ENCODE data around the gene SOX6. TPM values are rescaled to one million over a fixed set of nuclear protein-coding genes. Genes with fewer than 3 reads are reported as not detected.

SOX6 gene
- total and polyA plus RNA-seq, 7 donors: 0.61 to 47.6 (median 14.6) TPM

DNA sequence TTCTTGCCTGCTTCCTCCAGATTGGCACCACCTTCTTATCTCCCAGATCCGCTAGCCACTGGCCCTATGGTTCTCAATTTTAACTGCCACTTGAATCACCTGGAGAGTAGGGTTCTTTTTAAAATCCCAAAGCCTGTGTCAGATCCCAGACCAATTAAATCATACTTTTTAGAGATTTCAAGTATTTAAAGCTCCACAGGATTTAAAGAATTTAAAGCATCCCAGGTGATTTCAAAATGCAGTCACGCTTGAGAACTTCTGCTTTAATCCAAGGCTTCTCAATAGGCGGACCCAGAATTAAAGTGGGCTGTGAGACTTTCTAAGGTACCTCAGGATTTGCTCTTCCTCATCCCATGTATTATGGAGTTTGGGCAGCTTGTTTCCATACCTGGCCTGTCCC is 400.0 kb downstream of the SOX6 start:
- TF ChIP-seq, protein P1, sequence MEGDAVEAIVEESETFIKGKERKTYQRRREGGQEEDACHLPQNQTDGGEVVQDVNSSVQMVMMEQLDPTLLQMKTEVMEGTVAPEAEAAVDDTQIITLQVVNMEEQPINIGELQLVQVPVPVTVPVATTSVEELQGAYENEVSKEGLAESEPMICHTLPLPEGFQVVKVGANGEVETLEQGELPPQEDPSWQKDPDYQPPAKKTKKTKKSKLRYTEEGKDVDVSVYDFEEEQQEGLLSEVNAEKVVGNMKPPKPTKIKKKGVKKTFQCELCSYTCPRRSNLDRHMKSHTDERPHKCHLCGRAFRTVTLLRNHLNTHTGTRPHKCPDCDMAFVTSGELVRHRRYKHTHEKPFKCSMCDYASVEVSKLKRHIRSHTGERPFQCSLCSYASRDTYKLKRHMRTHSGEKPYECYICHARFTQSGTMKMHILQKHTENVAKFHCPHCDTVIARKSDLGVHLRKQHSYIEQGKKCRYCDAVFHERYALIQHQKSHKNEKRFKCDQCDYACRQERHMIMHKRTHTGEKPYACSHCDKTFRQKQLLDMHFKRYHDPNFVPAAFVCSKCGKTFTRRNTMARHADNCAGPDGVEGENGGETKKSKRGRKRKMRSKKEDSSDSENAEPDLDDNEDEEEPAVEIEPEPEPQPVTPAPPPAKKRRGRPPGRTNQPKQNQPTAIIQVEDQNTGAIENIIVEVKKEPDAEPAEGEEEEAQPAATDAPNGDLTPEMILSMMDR (IDR thresholded peaks at IDR 0.05): no peak
- H3K27me3 ChIP-seq (ENCODE audit: insufficient read depth in 3 of 3, low read length in 2 of 3): no peaks in the 10 kb centered on the region
- intact Hi-C loops (cut with DNase I): no loop called here
- H3K36me3 ChIP-seq (ENCODE audit: insufficient read depth in 1 of 2, low read depth in 1 of 2): no peaks in the 10 kb centered on the region
- 96 to 98% (median 97%) methylated on average over 3 of the region's 3 CpGs for WGBS, 3 donors
- no peak overlapping the region for H3K27ac ChIP-seq
- no peak for ATAC-seq
- H3K9me3 ChIP-seq: no peaks in the 10 kb centered on the region
- no peak overlapping the region for H3K4me3 ChIP-seq
- DNase-seq: no peak
- no peaks in the 10 kb centered on the region for H3K4me1 ChIP-seq

DNA sequence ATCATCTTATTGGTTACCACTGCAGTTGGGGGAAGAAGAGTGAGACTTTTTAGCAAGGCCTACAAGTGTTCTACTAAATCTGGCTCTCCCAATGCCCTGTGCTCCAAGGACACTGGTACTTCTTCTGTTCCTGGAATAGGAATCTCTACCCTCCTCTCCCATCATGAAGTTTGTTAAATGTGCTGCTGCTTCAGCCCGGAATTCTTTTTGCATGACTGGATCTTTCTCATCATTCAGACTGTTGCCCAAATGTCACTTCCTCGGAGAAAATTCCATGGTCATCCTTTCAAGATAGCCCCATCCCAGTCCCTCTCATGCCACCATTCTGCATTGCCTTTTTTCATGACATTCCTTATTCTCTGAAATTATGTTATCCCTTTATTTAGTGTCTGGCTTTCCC is 400.8 kb downstream of the SOX6 start:
- Histone ChIP-seq H3K9me3 (no peaks in the 10 kb centered on the region), H3K27me3 (ENCODE audit: insufficient read depth in 3 of 3, low read length in 2 of 3) (no peaks in the 10 kb centered on the region), H3K4me1 (no peaks in the 10 kb centered on the region), H3K4me3 (no peak overlapping the region), H3K36me3 (ENCODE audit: insufficient read depth in 1 of 2, low read depth in 1 of 2) (no peaks in the 10 kb centered on the region), H3K27ac (no peak overlapping the region)
- TF ChIP-seq, protein P1 (IDR thresholded peaks at IDR 0.05): no peak
- DNase-seq: no peak
- intact Hi-C loops (cut with DNase I): no loop called here
- 77 to 87% (median 84%) methylated on average over 2 of the region's 2 CpGs for WGBS, 3 donors
- ATAC-seq: no peak

- H3K36me3 ChIP-seq (ENCODE audit: insufficient read depth in 1 of 2, low read depth in 1 of 2): no peaks in the 10 kb centered on the region
- TF ChIP-seq, protein P1 (IDR thresholded peaks at IDR 0.05): no peak
- ATAC-seq (no peak), DNase-seq (no peak)
- H3K27ac ChIP-seq: no peak overlapping the region
- H3K4me3 ChIP-seq: no peak overlapping the region
- H3K4me1 ChIP-seq: no peaks in the 10 kb centered on the region
- no peaks in the 10 kb centered on the region for H3K27me3 ChIP-seq (ENCODE audit: insufficient read depth in 3 of 3, low read length in 2 of 3)
- intact Hi-C loops (cut with DNase I): no loop called here
- 94 to 97% (median 95%) methylated on average over 9 of the region's 9 CpGs for WGBS, 3 donors
- H3K9me3 ChIP-seq: no peaks in the 10 kb centered on the region
Measured at GRCh38 chr11:15947681-15948648, 408.4 kb downstream of the SOX6 start.

DNA sequence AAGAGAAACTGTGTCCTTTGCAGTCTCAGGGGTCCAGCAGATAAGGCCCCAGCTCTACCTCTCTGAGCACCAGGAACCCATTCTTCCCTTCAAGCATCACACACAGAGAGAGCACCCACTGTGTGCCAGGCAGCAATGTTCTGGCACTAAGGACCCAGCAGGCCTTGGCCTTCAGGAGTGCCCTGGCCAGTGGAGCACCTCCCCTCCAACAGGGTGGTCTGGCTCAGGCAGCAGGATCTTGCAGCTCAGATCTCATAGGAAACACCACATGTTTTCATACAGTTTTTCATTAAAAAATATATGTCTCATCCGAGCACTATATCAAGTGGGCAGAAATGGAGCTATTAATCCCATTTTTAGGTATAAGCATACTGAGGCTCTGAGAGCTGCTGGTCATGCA is 410.6 kb downstream of the SOX6 start:
- no peak for DNase-seq
- no peaks in the 10 kb centered on the region for H3K36me3 ChIP-seq (ENCODE audit: insufficient read depth in 1 of 2, low read depth in 1 of 2)
- no peak overlapping the region for H3K27ac ChIP-seq
- no peaks in the 10 kb centered on the region for H3K4me1 ChIP-seq
- ATAC-seq: no peak
- intact Hi-C loops (cut with DNase I): no loop called here
- WGBS, 3 donors: 92 to 97% (median 94%) methylated on average over 1 of the region's 1 CpG
- no peaks in the 10 kb centered on the region for H3K27me3 ChIP-seq (ENCODE audit: insufficient read depth in 3 of 3, low read length in 2 of 3)
- H3K4me3 ChIP-seq: no peak overlapping the region
- H3K9me3 ChIP-seq: no peaks in the 10 kb centered on the region
- TF ChIP-seq, protein P1 (IDR thresholded peaks at IDR 0.05): no peak

Data from psoas muscle (tissue), 8 donors.